ENCODE data around the gene PLEKHB1. TPM values are rescaled to one million over a fixed set of nuclear protein-coding genes. Genes with fewer than 3 reads are reported as not detected.
A peak's percentile ranks its signal among the peaks of the same experiment; 100 is the strongest.
"Not testable (repeated sequence)": the region's sequence is repeated elsewhere in the genome, so short reads cannot be mapped to it uniquely, and the experiment has no call there.

Gene PLEKHB1
- total RNA-seq, 3 donors from 2014 or later = 11.4 to 45.2 (median 19.7) TPM

GRCh38 chr11:73663604-73664495 lies 17.5 kb downstream of the PLEKHB1 start:
- no peaks in the 10 kb centered on the region for H3K9me3 ChIP-seq
- DNase-seq (no peak), ATAC-seq (no peak)
- intact Hi-C loops (cut with DNase I, micrococcal nuclease) = loop anchor here in 1 of 2 donors (5.0 kb wide), 1 partner anchor 37 kb away; no protein-coding TSS in a partner anchor
- TF ChIP-seq, protein P1, sequence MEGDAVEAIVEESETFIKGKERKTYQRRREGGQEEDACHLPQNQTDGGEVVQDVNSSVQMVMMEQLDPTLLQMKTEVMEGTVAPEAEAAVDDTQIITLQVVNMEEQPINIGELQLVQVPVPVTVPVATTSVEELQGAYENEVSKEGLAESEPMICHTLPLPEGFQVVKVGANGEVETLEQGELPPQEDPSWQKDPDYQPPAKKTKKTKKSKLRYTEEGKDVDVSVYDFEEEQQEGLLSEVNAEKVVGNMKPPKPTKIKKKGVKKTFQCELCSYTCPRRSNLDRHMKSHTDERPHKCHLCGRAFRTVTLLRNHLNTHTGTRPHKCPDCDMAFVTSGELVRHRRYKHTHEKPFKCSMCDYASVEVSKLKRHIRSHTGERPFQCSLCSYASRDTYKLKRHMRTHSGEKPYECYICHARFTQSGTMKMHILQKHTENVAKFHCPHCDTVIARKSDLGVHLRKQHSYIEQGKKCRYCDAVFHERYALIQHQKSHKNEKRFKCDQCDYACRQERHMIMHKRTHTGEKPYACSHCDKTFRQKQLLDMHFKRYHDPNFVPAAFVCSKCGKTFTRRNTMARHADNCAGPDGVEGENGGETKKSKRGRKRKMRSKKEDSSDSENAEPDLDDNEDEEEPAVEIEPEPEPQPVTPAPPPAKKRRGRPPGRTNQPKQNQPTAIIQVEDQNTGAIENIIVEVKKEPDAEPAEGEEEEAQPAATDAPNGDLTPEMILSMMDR (IDR thresholded peaks at IDR 0.05) = no peak
- no peak overlapping the region for H3K4me3 ChIP-seq
- H3K36me3 ChIP-seq (ENCODE audit: low read depth) = no peaks in the 10 kb centered on the region
- H3K4me1 ChIP-seq (ENCODE audit: low read depth) = peaks cover 10% of the 10 kb centered on the region

- DNase-seq (no peak), ATAC-seq (no peak)
- Histone ChIP-seq H3K36me3 (ENCODE audit: low read depth) (no peaks in the 10 kb centered on the region), H3K9me3 (no peaks in the 10 kb centered on the region), H3K4me1 (ENCODE audit: low read depth) (peaks cover 10% of the 10 kb centered on the region), H3K4me3 (no peak overlapping the region)
- intact Hi-C loops (cut with DNase I, micrococcal nuclease) = loop anchor here in 1 of 2 donors (5.0 kb wide), 1 partner anchor 38 kb away; no protein-coding TSS in a partner anchor
- TF ChIP-seq, protein P1 (IDR thresholded peaks at IDR 0.05) = no peak
Measured at GRCh38 chr11:73664877-73665276, 18.5 kb downstream of the PLEKHB1 start.

DNA sequence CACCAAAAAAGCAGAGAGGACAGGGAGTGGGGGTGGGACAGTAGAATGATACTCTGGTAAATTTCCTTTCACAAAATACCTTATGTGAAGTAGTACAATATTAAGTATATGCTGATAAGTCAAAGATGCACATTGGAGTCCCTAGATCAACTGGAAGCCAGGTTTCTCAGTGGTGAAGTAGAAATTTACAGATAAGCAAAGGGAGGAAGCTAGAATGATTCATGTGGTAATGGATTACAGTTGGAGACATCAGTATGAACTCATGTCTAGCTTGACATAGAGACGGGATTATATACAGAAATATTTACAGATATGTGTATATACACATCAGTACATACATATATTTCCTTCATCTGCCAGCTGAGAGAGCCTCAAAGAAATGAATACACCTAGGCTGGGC lies 21.5 kb downstream of the PLEKHB1 start:
- H3K4me1 ChIP-seq (ENCODE audit: low read depth) = no peaks in the 10 kb centered on the region
- no peak overlapping the region for H3K4me3 ChIP-seq
- no peaks in the 10 kb centered on the region for H3K36me3 ChIP-seq (ENCODE audit: low read depth)
- no peak for DNase-seq
- no peak for ATAC-seq
- H3K9me3 ChIP-seq = no peaks in the 10 kb centered on the region
- intact Hi-C loops (cut with DNase I, micrococcal nuclease) = no loop called here
- TF ChIP-seq, protein P1 (IDR thresholded peaks at IDR 0.05) = no peak

DNA sequence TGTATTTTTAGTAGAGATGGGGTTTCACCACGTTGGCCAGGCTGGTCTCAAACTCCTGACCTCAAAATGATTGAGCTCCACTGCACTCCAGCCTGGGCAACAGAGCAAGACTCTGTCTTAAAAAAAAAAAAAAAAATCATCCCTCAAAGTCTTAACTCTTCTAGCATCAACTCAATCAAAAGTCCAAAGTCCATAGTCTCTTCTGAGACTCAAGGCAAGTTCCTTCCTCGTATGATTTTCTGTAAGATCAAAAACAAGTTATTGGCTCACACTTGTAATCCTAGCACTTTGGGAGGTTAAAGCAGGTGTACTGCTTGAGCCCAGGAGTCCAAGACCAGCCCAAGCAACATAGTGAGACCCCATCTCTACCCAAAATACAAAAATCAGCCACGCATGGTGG lies 24.4 kb downstream of the PLEKHB1 start:
- Histone ChIP-seq H3K4me1 (ENCODE audit: low read depth) (no peaks in the 10 kb centered on the region), H3K4me3 (no peak overlapping the region), H3K36me3 (ENCODE audit: low read depth) (no peaks in the 10 kb centered on the region), H3K9me3 (no peaks in the 10 kb centered on the region)
- DNase-seq = no peak
- peak; percentile 49 for ATAC-seq
- TF ChIP-seq, protein P1 (IDR thresholded peaks at IDR 0.05) = no peak
- intact Hi-C loops (cut with DNase I, micrococcal nuclease) = no loop called here

DNA sequence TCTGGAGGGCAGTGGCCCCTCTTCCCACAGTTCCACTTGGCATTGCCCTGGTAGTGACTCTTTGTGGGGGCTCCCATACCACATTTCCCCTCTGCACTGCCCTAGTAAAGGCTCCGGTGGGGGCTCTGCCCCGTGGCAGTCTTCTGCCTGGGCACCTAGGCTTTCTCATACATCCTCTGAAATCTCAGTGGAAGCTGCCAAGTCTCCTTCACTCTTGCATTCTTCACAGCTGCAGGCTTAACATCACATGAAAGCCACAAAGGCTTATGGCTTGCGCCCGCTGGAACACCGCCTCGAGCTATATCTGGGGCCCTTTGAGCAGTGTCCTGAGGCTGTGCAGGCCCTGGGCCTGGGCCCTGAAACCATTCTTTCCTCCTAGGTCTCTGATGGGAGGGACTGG lies 25.3 kb downstream of the PLEKHB1 start:
- DNase-seq (no peak), ATAC-seq (no peak)
- Histone ChIP-seq H3K9me3 (no peaks in the 10 kb centered on the region), H3K4me3 (no peak overlapping the region), H3K36me3 (ENCODE audit: low read depth) (no peaks in the 10 kb centered on the region), H3K4me1 (ENCODE audit: low read depth) (no peaks in the 10 kb centered on the region)
- intact Hi-C loops (cut with DNase I, micrococcal nuclease) = no loop called here
- TF ChIP-seq, protein P1 (IDR thresholded peaks at IDR 0.05) = no peak

- H3K9me3 ChIP-seq; H3K36me3 ChIP-seq (ENCODE audit: low read depth); DNase-seq; H3K4me1 ChIP-seq (ENCODE audit: low read depth); ATAC-seq; H3K4me3 ChIP-seq: not testable (repeated sequence)
- intact Hi-C loops (cut with DNase I, micrococcal nuclease) = loop anchor here in 1 of 2 donors (5.0 kb wide), 1 partner anchor 186 kb away; no protein-coding TSS in a partner anchor
Measured at GRCh38 chr11:73676552-73676951, 30.2 kb downstream of the PLEKHB1 start.

Data from mucosa of descending colon (tissue), 3 donors.